GM18870 (cell line): Measurements from ENCODE around the gene PIP5K1A.
"Not testable (repeated sequence)": the region's sequence is repeated elsewhere in the genome, so short reads cannot be mapped to it uniquely, and the experiment has no call there.

Source experiments
- ATAC-seq: cut with Tn5 transposase; IDR thresholded peaks from one replicate; pipeline ENCODE4 v1.9.1; 2021; ENCODE audit warnings: moderate library complexity; ENCODE audit not compliant: unreplicated experiment

The PIP5K1A gene

DNA sequence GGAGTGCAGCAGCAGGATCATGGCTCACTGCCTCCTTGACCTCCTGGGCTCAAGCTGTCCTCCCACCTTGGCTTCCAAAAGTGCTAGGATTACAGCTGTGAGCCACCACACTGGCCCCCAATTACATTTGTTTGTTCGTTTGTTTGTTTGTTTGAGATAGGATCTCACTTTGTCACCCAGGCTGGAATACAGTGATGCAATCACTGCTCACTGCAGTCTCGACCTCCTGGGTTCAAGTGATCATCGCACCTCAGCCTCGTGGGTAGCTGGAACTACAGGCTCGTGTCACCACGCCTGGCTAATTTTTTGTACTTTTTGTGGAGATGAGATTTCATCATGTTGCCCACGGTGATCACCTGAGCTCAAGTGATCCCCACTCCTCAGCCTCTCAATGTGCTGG is 6.3 kb upstream of the PIP5K1A start:
- no peak for ATAC-seq

DNA sequence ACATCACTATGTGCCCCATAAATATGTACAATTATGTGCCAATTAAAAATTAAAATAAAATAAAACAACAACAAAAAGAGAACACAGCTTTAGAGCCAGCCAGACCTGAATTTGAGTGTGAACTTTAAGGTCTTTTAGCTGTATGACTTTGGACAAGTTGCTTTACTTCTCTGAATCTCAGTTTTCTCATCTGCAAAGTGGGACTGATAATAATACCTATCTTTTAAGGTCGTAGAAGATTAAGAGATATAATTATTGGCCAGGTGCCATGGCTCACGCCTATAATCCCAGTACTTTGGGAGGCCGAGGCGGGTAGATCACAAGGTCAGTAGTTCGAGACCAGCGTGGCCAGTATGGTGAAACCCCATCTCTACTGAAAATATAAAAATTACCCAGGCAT is 5.0 kb upstream of the PIP5K1A start:
- ATAC-seq = no peak

DNA sequence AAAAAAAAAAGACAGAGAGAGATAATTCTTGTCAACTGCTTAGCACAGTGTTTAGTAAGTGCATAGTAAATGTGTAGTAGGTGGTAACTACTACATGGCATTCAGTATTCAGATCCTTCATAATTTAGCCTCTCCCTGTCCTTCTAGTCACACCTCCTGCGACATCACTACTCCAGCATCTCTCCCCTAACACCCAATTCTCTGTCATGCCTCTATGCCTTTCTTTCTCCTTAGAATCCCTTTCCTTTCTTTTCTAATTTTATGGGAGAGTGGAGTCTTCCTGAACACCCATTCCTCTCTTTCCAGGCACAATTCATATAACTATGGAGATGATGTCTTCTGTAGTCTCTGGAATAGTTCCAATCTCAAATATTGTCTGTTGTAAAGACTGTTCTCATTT is 4.5 kb upstream of the PIP5K1A start:
- no peak for ATAC-seq

DNA sequence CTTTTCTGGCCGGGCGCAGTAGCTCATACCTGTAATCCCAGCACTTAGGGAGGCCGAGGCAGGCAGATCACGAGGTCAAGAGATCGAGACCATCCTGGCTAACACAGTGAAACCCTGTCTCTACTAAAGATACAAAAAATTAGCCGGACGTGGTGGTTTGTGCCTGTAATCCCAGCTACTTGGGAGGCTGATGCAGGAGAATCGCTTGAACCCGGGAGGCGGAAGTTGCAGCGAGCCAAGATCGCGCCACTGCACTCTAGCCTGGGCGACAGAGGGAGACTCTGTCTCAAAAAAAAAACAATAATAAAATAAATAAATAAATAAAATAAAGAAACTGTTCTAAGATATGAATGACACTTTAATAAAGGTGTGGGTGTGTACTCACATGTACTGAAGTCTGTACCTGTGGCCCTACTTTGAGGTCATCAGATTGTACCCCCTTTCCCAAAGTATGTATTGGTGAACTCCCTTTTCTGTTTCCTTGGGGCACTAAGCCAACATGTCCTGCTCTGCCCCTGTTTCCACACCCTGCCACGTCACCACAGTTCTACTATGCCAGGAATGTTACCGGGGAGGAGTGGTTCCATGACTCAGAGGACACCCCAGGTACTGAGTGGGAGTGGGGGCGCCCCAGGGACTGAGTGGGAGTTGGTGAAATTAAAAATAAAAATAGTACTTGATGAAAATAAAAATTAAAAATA is 3.3 kb upstream of the PIP5K1A start:
- ATAC-seq = not testable (repeated sequence)

DNA sequence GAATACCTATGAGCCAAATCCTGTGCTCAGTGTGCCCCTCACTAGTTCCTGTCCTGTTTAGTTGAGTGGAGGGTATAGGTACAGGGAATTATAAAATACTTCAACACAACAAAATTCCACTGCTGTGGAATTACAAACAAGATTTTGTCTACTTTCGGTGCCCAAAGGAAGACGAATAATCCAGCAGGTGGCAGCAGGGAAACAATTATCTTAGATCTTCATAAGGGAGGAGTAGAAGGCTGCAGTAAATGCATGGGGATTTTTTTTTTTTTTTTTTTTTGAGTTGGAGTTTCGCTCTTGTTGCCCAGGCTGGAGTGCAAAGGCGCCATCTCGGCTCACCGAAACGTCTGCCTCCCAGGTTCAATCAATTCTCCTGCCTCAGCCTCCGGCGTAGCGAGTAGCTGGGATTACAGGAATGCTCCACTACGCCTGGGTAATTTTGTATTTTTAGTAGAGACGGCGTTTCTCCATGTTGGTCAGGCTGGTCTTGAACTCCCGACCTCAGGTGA is 2.0 kb upstream of the PIP5K1A start:
- no peak for ATAC-seq

DNA sequence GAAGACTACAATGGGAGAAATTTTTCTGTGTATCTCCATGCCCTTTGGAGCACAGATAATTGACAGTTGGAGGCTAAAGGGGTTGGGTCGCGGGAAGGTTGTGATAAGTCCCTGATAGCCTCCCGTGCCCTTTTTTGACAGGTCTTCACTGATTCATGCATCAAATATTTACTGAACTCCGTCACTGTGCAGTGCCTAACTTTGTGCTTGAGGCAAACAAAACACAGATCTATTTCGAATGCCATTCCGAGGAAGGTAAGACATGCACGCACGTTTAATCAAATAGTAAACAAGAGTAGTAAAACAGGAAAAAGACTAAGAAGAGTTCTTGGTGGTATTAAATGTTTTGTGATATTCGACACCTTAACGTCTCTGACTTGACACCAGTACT is 494 bp upstream of the PIP5K1A start:
- ATAC-seq = no peak

DNA sequence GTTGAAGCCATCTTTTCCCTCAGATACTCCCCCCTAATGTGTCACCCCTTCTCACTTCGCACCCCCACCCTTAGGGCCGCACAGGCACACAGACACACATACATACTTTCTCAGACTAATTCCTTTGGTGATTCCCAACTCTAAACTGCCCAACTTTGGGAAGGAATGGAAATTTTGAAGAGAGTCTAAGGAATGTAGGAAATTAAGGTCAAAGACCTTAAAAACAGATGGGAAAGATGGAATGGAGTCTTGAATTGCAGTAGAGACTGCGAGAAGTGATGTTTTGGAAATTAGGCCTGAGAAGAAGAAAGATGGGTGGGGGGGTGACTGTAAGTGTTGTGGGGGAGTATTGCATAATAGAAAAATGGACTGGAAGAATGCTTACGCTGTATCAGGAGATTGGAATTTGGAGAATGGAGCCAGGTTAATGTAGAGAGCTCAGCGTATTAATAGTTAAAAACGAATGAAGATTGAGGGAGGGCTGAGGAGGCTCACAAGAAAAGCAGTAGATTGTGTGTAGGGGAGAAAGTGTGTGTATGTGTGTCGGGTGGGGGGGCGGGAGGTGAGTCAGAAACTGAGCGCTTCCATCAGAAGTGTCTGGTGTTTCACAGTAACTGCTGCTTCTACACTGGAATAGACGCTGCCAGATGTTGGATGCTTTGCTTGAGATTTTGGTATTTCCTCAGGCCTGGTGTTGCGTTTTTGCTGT is 1.7 kb downstream of the PIP5K1A start:
- ATAC-seq = no peak

DNA sequence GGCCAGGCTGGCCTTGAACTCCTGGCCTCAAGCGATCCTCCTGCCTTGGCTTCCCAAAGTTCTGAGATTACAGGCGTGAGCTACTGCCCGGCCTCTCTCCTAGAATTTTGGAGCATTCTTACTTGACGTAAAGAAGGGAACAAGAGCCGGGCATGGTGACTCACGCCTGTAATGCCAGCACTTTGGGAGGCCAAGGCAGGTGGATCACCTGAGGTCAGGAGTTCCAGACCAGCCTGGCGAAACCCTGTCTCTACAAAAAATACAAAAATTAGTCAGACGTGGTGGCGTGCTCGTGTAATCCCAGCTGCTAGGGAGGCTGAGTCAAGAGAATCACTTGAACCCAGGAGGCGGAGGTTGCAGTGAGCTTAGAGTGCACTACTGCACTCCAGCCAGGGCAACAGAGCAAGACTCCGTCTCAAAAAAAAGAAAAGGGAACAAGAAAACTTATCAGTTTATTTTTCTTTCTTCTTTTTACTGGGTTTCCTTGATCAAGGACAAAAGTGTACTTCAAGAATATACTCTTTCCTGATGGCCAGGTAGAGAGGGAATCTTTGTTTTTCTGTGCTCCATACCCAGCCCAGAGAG is 7.1 kb downstream of the PIP5K1A start:
- ATAC-seq = not testable (repeated sequence)

DNA sequence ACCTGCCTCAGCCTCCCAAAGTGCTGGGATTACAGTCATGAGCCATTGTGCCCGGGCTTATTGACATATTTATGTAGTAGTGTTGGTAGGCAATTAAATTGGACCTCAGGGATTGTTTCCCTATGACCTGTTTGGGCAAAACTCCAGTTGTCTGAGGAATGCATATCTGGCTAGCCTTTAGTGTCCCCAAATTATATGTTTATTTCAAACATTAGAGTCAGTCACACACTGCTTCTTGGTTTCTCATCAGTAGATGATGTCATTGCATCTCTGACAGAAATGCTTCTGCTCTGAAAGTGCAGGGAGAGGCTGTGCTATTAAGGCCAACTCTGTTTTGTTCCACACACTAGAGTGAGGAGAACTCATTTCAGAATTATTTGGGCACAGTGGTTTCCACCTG is 12.5 kb downstream of the PIP5K1A start:
- ATAC-seq = no peak

DNA sequence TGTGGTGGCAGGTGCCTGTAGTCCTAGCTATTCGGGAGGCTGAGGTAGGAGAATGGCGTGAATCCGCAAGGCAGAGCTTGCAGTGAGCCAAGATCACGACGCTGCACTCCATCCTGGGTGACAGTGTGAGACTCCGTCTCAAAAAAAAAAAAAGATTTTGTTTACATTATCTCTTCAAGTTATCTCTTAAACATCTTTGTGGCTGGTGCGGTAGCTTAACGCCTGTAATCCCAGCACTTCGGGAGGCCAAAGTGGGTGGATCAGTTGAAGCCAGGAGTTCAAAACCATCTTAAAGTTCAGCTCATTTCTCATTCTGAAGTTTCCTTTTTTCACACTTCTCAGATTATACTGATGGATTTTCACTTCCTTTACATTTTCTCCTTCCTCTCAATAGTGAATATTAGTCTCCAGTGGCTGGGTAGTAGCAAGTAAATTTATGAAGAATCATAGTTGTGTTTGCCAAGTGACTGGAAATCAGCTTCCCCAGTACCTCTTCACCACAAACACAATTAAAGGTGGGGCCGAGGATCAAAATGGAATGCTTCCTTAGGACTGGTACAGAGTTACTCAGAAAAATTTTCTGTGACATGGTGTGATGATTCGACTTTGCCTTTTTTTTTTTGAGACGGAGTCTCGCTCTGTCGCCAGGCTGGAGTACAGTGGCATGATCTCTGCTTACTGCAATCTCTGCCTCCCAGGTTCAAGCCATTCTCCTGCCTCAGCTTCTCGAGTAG is 13.8 kb downstream of the PIP5K1A start:
- no peak for ATAC-seq

DNA sequence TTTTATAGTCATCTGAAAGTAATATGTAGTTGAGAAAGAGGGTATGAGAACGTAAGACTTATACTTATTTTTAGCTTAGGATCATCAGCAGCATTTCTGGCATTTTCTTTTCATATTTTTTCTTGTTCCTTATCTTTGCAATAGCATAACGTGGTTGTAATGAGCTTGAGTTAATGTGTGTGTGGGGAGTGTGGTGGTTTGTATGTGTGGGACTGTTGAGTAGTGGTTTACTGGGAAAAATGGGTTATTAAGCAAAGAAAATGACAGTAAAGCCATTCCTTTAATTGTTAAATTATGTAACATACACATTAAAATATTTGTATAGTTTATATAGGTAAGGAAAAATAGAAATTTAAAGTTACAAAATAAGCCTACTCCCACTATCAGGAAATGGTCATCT is 15.2 kb downstream of the PIP5K1A start:
- no peak for ATAC-seq

DNA sequence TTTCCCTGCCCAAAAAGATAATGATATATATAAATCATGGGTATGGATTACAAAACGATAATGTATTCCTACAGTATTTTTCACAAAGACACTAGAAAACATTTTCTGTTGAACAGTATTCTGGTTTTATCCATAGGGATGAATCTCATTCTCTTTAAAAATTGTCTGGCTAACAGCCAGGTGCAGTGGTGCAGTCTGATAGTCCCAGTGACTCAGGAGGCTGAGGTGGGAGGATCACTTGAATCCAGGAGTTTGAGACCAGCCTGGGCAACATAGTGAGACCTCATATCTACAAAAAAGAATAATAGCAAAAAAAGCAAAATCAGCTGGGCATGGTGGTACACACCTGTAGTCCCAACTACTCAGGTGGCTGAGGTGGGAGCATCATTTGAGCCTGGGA is 23.3 kb downstream of the PIP5K1A start:
- no peak for ATAC-seq

DNA sequence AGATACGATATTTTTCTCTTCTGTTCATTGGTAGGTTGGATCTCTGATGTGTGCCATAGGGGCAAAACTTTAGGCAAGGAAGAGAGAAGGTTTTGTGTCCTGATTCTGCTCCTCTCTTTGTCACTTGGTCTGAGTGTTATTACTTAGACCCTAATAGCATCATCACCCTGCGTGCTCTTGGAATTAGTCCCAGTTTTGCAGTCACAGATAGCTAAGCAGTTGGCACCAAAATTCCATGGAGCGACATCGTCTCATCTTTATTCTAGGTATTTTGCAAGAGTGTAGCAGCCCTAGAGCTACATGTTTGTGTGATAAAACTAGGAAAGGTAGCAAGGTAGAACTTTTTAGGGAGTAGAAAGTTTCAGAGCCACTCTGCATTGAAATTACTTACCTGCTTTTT is 23.8 kb downstream of the PIP5K1A start:
- no peak for ATAC-seq

DNA sequence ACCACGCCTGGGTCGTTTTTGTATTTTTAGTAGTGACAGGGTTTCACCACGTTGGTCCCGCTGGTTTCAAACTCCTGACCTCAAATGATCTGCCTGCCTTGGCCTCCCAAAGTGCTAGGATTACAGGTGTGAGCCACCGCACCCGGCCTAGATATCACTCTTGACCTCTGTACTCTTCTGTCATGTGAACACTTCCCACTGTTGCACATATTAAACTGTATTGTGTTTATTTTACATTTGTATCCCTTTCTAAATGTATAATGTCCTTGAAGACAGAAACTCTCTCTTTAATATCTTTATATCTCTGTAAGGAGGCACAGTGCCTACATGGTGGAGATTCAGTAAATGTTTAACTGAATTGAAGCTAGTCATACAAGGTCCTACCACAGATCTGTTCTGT is 36.9 kb downstream of the PIP5K1A start:
- ATAC-seq = no peak

DNA sequence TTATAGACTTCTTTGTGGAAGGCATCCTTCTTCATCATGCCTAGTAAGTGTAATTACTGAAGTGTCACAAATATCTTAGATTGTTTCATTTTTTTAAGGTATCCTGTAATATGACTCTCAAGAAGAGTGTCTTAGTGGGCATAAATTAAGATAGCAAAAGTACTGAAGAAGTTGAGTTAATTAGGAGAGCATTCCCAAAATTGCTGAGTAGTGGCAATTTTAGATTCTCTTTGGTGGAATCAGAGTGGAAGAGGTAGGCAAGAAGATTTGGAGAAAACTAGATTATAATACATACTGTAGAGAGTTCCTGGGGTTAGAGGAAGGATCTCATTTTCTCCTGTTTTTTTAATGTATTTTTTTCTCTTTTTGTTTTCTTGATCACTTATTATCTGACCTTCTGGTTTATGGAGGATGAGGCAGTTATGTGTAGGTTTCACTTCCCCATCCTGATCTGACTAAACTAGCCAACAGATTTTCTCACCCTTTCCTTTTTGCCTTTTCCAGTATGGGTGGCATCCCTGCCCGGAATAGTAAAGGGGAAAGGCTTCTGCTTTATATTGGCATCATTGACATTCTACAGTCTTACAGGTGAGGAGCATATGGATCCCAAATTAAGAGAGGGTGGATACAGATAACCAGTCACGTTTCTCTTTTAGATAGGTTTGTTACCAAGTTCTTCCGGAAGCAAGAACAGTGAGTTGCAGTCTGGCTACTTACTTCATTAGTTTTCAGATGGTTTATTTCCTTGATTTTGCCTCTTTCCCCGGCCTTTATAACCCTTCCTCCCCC is 39.5 kb downstream of the PIP5K1A start:
- ATAC-seq = no peak

DNA sequence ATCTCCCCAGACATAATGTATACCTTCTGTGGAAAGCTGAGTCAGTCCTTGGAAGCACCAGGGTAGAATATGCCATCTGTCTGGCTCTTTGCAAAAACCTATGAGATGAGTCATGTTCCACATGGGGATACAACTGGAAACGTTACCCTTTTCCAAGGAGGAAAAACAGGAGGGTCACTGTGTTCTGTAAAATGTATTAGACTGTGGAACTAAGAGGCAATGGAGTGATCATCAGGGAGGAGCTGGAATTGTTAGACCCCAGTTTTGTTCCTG is 40.1 kb downstream of the PIP5K1A start:
- ATAC-seq = no peak

DNA sequence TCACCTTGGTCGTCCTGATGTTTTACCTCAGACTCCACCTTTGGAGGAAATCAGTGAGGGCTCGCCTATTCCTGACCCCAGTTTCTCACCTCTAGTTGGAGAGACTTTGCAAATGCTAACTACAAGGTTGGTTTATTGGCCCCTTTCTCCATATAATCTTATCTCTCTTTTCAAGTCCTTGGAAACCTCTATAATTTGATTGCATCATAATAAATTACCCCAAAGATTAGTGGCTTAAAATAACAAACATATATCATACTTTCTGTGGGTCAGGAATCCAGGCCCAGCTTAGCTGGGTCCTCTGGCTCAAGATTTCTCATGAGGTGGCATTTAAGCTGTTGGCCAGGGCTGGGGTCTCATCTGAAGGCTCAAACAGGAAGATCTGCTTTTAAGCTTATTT is 44.1 kb downstream of the PIP5K1A start:
- no peak for ATAC-seq

DNA sequence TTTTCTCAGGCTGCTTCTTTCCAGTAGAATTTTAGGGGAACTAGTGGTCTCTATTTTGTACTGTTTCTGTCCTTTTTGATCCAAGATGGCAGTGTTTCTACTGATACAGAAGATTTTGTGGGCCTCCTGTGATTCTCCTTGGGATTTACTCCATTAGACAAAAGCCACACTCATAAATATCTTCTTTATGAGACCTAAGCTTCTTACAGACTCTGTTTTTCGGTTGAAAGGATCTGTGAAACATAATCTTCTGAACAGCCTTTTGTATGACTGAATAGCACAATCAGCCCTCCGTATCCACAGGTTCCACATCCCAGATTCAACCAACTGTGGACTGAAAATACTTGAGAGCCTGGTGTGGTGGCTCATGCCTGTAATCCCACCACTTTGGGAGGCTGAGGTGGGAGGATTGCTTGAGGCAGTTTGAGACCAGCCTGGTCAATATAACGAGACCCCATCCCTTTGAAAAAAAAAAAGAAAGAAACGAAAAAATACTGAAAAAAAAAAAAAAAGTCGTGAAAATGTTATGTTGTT is 45.4 kb downstream of the PIP5K1A start:
- no peak for ATAC-seq

DNA sequence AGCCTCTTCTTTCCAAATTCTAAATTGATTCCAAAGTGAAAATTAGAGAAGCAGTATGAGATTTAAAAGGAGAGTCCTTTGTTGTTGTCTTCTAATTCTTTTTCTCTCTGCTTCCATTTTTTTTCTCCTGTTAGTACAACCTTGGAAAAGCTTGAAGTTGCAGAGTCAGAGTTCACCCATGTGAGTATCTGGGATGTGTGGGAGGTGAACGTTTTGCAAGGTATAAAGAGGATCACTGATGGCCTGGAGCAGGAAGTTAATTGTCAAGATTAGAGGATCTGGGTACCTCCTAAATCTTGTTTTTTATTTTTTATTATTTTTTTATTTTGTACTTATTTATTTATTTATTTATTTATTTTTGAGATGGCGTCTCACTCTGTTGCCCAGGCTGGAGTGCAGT is 48.4 kb downstream of the PIP5K1A start:
- ATAC-seq = no peak

DNA sequence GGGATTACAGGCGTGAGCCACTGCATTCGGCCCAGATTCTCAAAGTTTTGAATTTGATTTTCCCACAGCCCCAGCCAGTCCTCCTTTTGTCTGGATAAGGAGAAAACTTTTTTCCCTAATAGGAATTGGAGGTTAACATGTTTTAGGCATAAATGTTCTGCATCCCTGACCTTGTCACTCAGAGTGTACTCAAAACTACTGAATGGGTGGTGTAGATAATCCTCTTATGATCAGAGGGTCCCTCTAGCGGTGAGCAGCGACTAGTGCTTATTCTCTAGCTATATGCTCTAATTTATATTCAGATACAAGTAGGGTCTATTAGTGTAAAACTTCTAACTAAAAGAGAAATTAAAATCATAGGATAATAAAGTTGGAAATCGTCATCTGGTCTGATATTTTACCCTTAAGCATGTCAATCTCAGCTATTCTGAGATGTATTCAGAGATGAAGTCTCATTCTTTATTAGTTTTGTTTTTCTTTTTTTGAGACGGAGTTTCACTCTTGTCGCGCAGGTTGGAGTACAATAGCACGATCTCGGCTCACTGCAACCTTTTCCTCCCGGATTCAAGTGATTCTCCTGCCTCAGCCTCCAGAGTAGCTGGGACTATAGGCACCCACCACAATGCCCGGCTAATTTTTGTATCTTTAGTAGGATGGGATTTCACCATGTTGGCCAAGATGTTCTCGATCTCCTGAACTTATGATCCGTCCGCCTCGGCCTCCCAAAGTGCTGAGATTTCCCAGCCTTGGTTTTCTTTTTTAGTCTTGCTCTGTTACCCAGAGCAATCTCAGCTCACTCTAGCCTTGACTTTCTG is 53.5 kb downstream of the PIP5K1A start:
- no peak for ATAC-seq
